Fibroblast of upper back skin (primary cell): ENCODE results near the gene BTG1.

Experiments
- DNase-seq: peaks from one replicate; pipeline ENCODE4 v3.0.0-alpha.2; 2013

The BTG1 gene

GRCh38 chr12:92145731-92146496, at the start of gene BTG1:
Gene BTG1 (minus strand): TSS chr12:92145846. CDS start chr12:92145535, 311 bp downstream.
- DNase-seq: peak; percentile 100

GRCh38 chr12:92194561-92194960, 48.9 kb upstream of the BTG1 start:
- no peak for DNase-seq

GRCh38 chr12:92193846-92194245, 48.2 kb upstream of the BTG1 start:
- DNase-seq: no peak

GRCh38 chr12:92193063-92193462, 47.4 kb upstream of the BTG1 start:
- DNase-seq: no peak

- DNase-seq: no peak
Observed at GRCh38 chr12:92192360-92192759, 46.7 kb upstream of the BTG1 start.

GRCh38 chr12:92191061-92191460, 45.4 kb upstream of the BTG1 start:
- DNase-seq: peak; percentile 6

GRCh38 chr12:92188517-92189188, 43.0 kb upstream of the BTG1 start:
- no peak for DNase-seq

- DNase-seq: no peak
Observed at GRCh38 chr12:92186038-92186470, 40.4 kb upstream of the BTG1 start.

- no peak for DNase-seq
Observed at GRCh38 chr12:92185052-92185451, 39.4 kb upstream of the BTG1 start.

GRCh38 chr12:92183575-92183974, 37.9 kb upstream of the BTG1 start:
- DNase-seq: no peak

GRCh38 chr12:92178340-92178739, 32.7 kb upstream of the BTG1 start:
- no peak for DNase-seq

- DNase-seq: no peak
Observed at GRCh38 chr12:92176646-92177045, 31.0 kb upstream of the BTG1 start.

- DNase-seq: no peak
Observed at GRCh38 chr12:92175961-92176360, 30.3 kb upstream of the BTG1 start.

GRCh38 chr12:92170050-92170449, 24.4 kb upstream of the BTG1 start:
- no peak for DNase-seq

GRCh38 chr12:92167075-92167474, 21.4 kb upstream of the BTG1 start:
- DNase-seq: no peak

- DNase-seq: no peak
Observed at GRCh38 chr12:92164712-92165111, 19.1 kb upstream of the BTG1 start.

GRCh38 chr12:92162079-92162478, 16.4 kb upstream of the BTG1 start:
- no peak for DNase-seq

GRCh38 chr12:92158796-92159439, 13.3 kb upstream of the BTG1 start:
- no peak for DNase-seq

- DNase-seq: no peak
Observed at GRCh38 chr12:92156704-92157395, 11.2 kb upstream of the BTG1 start.

- DNase-seq: no peak
Observed at GRCh38 chr12:92156139-92156538, 10.5 kb upstream of the BTG1 start.

GRCh38 chr12:92155733-92156132, 10.1 kb upstream of the BTG1 start:
- DNase-seq: no peak

GRCh38 chr12:92151916-92152315, 6.3 kb upstream of the BTG1 start:
- DNase-seq: no peak

GRCh38 chr12:92149563-92149962, 3.9 kb upstream of the BTG1 start:
- no peak for DNase-seq
